NCI-H524 (cell line): ENCODE measurements around the gene GRM8.
"Not testable (repeated sequence)": the region's sequence is repeated elsewhere in the genome, so short reads cannot be mapped to it uniquely, and the experiment has no call there.

ENCODE experiments used
- DNase-seq, 2 experiments: peaks; one replicate each; lab custom pipeline; 2025; lab: John Stamatoyannopoulos, UW

The GRM8 gene

DNA sequence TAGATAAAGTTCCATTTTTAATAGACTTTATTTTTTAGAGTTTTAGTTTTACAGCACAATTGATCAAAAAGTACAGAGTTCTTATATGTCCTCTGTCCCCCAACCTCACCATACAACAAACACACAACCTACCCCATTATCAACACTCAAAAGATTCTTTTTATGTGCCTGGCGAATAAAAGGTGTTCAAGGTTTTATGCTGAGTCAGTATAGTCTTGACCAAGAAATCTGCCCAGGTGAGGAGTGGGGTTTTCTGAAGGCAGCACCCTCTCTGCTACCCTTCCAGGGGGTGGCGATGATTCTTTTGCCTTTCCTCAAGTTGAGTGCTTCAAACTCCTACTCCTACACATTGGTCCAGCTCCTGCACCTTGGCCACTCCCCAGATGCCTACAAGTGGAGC is 222.9 kb downstream of the GRM8 start:
- DNase-seq = no peak

DNA sequence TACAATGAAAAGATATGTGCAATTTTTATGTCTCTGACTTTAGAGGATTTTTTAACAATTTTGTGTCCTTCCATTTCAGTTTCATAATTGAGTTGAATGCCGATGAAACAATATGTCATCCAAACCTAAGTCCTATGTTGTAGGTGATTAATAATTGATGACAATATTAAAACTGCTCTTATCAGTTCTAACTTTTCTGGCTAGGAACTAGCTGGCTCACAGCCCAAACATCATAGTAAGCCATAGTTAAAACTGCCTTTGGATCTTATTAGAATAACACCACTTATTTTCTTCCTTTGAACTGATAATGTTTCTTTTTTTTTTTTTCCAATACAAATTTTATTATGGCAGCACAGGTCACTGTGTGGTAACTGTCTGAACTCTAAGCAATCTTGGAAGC is 230.9 kb downstream of the GRM8 start:
- no peak for DNase-seq

DNA sequence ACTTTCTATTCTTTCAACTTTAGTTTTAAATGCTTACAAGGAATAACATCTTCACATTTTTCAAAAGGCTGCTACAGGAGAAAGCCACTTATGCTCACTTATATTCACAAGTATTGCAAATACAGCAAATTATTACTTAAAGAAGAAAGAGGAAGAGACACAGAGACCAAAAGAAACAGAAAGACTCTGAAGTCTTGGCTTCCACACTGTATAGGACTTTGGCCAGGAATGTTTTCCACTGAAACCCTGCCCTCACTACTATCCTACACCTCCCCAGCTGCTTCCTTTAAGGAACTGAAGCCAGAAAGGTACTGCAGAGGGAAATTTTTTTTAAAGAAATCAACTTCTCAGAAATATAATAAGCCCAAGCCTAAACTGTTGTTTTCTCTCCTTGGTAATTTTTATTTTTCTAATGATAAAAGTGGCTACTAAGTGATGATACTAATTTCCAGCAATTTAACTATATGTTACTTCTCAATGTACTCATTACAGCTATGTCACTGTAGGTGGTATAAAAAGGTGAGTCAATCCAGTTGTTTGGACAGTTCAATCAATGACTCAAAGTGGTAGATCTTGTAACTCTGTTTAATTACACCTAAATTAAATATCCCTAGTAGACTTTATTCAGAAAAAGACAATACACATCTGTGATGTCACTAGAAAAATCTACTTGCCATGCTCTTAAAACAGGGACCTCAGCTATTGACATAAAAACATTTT is 231.6 kb downstream of the GRM8 start:
- DNase-seq = no peak

DNA sequence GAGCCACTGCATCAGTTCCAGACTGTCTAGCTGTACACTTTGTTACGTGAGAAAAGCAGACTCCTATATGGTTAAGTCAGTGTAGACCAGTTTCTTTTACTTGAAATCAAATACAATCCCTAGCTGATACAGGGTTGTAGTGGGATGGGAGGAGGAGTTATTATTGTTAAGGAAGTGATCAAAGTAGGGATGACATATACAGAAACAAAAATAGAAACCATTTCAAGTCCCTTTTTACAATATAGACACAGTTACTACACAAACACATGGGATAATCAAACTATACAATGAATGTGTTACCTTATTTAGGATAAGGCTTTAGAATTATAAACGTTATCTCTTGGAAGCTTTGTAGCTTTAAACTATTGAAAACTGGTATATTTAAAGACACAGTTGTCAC is 233.9 kb downstream of the GRM8 start:
- DNase-seq = no peak

DNA sequence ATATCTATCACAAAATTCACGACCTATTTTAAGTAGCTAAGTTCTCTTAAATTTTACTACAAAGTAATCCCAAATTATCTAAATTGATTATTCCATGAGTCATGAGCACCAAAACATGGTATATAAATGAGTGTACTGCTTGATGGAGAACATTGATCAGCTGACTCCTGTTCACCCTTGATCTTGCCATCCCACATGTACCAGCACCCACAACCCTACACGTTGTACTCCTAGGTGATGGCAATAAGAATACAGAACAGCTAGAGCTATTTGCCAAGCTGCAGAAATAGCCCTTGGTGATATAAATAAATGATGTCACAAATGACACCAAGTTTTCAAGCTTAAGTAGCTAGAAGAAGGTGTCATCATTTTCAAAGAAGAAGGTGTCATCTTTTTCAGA is 235.5 kb downstream of the GRM8 start:
- DNase-seq = no peak

DNA sequence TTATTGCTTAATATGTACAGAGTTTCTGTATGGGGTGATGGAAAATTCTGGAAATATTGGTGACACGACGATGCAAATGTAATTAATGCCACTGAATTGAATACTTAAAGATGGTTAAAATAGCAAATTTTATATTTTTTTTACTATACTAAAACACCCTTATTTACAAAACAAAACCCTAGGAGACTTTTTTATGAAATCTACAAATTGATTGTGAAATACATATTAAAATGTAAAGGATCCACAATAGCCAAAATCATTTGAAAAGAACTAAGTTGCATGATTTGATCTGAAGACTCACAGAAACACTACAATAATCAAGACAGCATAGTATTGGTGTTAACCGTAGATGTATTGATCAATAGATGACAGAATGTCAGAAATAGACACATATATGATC is 252.0 kb downstream of the GRM8 start:
- DNase-seq = no peak

DNA sequence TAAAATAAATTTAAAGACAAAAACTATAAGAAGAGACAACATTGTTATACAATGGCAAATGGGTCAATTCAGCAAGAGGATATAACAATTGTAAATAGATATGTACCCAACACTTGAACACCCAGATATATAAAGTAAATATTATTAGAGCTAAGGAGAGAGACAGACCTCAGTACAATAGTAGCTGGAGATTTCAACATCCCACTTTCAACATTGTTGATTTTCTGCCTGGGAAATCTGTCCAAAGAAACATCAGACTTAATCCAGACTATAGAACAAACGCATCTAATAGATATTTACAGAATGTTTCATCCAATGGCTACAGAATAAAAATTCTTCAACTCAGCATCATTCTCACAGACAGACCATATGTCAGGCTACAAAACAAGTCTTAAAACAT is 256.1 kb downstream of the GRM8 start:
- DNase-seq = no peak

DNA sequence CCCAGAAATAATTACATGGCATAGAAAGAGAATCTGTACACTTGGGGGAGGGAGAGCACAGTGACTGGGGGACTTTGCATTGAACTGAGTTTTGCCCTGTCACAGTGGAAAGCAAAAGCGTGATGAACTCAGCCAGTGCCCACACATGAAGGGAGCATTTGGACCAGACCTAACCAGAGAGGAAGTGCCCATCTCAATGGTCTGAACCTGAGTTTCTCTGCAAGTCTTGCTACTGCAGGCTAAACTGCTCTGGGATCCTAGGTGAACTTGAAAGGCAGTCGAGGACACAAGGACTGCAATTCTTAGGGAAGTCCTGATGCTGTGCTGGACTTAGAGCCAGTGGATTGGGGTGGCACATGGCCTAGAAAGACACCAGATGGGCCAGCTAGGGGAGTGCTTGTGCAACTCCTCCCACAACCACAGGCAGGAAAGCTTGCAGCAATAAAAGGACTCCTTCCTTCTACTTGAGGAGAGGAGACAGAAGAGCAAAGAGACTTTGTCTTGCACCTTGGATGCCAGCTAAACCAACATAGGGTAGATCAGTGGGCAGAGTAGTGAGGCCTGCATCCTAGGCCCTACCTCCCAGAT is 259.0 kb downstream of the GRM8 start:
- DNase-seq = peak; percentile 45 to 82

DNA sequence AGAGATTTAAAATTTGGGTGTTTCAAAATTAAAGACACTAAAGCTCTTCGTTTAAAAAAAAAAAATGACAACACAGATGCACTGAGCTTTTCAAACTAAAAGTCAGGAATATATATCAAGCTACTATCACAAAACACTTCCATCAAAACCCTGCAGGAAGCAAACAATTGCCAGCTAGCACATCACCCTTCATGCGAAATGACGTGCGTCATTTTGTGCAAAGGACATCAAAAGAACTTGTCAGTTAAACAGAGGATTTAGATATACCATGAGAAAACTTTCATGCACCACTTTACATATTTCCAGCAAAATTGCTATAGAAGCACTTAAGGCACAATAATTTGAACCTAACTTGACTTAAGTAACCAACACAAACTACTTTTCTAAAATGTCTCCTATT is 264.7 kb downstream of the GRM8 start:
- no peak for DNase-seq

DNA sequence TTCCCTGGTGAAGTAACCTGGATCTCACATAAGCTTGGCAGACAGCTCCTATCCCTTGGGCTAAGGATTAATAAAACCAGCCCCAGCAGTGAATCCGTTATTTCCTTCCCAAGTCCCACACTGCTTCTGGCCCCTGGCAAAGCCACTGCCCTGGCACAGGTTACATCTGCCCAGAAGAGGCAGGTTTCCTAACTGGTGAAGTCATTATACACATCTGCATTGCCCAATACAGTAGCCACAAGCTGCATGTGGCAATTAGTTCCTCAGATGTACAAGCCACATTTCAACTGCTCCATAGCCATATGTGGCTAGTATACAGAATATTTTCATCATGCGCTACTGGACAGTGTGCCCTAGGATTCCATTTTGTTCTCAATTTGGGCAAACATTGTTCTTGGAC is 273.0 kb downstream of the GRM8 start:
- no peak for DNase-seq

DNA sequence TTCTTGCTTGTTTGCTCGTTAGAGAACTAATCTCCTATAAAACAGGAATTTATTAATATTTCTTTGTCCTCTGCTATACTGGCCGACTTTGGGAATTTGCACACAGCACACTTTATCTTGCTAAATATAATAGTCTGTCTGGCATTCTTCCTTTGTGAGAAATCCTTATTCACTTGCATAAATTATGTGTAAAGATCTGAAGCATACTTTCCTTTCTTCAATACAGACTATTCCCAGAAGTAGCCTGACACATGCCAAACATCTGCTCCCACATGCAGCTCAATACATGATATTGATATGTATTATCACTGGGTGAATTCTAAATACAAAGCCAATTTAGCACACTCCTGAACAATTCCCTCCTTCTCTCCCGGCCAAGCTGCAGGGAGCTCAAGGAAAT is 273.9 kb downstream of the GRM8 start:
- DNase-seq = no peak

DNA sequence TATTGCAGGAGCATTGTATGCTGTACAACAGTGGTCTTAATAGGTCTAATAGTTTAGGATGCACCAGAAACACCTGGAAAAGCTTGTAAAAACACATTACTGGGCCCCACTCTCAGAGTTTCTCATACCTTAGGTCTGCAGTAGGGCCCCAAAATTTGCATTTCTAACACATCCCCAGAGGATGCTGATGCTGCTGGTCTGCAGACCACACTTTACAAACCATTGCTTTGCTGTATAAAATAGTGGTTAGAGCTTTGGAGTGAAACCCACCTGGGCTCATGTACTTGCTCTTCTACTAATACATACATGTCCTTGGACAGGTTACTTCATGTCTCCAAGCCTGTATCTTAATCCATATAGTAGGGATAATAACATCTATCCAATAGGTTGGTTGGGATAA is 279.7 kb downstream of the GRM8 start:
- no peak for DNase-seq

DNA sequence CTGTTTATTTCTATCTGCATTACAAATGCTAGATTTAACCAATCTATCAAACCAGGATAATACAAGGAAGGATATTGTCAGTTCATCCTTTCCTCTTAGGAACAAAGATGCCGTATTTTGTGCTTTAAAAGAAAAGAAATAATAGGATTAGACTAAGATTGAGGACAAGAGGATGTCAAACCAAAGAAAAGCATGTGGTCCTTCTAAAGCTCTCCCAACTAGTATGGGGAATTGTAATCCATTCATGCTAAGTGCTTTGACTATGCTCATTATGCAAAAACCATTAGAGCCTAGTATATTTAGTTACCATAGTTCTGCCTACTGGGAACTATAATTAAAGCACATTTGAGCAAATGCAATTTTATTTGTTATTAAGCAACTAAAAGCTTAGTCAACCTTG is 280.2 kb downstream of the GRM8 start:
- peak in 1 of 2 experiments; percentile 80 for DNase-seq

DNA sequence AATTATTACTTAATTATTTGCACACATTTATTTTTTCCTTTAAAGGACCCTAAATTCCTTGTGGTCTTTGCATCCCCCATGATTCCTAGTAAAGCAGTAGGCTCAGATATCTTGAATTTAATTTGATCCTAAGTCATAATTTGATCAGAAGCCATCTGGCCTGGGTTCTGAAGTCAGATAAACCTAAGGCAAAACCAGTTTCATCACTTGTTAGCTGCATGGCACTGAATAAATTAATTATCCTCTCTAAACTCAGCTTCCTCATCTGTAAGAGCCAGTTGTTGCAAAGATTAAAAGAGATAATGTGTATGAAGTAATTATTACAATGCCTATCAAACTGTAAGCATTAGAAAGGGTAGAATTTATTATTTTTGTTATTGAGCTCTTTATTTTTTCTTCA is 293.1 kb downstream of the GRM8 start:
- DNase-seq = peak in 1 of 2 experiments; percentile 80

DNA sequence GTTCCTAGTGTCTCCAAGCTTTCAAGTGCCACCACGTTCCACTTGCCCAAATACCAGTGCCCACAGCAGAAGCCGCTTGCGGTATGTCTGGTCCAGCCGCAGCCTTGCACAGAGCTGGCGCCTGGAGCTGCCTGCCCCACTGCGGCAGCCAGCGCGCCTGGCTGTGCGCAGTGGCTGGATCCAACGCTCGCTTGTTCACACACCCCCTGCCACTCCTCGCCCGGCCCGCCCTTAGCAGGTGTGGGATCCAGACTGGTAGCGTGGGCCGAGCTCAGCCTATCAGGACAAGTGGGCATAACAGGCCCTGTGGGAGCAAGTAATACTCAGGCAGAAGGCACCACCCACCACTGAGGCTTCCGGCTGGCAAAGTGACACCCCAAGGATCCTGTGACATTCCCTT is 294.4 kb downstream of the GRM8 start:
- no peak for DNase-seq

DNA sequence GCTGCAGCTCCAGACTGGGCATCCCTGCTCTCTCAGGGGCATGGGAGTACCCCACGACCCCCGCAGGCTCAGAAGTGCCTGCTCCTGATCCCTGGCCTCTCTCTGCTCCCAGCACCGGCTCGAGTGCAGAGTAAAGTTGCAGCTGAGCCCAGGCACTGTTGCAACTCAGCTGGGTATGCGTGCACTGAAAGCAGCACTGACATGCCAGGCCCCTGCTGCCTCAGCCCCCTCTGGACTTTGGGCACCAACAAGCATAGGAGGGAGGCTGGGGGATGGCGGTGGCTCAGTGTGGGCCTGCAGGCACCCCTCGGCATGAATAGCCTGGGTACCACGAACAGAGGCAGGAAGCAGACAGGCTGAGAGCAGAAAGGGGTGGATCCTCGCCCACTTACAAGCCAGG is 295.3 kb downstream of the GRM8 start:
- no peak for DNase-seq

DNA sequence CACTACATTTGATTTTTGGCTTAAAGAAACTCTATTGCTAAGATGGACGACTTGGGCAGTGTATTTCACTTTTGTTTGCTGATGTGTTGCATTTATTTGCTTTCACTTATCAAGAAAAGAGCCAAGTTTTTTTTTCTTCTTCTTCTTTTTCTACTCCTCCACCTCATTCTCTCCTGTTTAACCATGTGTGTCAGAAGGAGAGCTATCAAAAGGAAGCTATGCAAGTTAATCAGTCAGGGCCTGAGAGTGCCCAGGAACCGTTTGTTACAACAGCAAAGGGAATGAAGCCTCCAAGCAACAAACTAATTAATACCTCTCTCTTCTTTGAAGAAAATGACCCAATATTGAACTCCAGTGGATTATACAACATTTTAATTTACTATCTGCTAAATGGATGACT is 299.3 kb downstream of the GRM8 start:
- DNase-seq = no peak

DNA sequence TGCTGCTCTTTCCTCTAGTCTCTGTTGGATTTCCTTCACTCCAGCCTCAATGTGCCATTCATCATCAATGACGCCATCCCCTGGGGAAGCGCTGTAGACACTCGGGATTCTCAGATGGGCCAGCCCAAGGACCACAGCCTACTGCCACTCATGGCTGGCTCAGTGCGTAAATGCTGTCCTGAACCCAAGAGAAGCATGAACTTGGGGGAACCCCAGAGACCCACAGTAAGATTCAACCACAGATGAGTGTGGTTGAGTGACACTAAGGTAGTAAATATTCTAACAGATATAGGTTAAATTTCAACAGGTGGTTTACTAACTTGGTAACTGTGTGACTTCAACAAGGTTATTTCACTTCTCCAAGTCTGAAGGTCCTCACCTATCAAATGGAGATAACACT is 304.1 kb downstream of the GRM8 start:
- DNase-seq = no peak

DNA sequence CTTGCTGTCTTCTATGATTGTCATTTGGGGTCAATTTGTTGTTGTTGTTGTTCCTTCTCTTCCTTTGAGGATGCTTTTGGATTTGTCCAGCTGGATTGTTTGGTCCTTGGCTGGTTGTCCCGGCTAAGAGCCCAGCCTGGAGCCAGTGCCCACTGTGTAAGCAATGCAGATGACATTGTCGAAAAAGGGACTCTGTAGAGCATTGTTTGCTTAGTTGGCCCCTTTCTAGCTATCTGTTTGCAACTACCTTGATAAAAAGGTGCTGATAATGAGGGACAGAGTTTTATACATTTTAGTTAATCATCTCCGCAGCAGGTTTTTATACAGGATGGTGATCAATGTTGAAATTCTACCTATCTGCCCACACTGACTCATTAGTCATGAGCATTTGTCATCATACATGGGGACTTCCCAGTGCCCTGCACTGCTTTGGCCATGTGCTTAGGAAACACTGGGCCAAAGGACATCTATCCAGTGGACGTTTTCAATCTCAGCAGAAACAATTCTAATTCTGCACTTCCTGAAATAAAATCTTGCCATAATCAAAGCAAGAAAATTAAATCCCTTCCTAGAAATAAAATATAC is 311.9 kb downstream of the GRM8 start:
- no peak for DNase-seq

DNA sequence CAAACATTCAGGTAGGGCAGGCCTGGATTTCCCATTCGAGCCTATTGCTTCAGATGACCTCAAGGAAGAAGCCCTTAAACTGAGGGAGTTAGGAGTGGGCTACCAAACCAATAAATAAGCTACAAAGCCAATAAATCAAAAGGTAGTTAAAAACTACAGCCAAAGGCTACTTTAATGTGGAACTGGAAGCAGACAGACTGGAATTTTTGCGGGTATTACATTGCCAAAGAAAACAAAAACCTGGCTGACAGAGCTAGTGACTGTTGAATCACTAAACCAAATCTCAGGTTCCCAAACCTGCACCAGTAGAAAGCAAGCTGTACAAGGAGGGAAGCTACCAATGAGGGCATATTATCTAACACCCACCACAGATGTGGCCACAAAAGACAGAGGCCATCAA is 315.6 kb downstream of the GRM8 start:
- no peak for DNase-seq

DNA sequence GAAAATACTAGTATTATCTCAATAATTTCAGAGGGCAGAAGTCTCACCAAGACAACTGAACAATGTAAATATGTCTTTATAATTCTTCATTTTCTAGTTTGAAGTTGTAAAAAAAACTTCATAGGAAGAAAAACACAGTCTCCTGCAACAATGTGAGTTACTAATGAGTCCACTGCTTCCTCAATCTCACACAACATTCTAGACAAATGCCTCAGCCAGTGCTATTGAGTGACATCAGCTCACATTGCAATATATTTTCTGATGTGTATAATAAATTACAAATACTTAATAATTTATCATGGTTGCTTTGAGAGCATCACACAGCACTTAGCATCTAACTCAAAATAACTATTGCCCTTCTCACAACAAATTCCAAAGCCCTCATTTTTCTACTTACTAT is 321.2 kb downstream of the GRM8 start:
- no peak for DNase-seq

DNA sequence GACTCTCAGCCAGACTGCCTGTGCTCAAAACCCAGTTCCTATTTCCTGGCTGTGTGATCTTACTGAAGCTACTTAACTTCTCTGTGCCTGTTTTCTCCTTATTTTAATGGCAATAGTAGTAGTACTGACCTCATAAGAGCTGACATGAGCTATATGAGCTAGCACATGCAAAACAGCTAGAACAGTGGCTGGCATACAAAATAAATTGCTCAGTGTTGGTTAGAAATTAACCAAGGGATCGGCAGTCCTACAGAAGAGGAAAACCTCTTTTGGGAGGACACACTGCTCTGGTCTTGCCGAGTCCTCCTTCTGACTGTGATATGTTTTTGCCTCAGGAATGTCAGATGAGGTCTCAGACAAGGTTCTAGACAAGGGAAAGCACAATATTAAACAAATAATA is 322.6 kb downstream of the GRM8 start:
- DNase-seq = no peak

DNA sequence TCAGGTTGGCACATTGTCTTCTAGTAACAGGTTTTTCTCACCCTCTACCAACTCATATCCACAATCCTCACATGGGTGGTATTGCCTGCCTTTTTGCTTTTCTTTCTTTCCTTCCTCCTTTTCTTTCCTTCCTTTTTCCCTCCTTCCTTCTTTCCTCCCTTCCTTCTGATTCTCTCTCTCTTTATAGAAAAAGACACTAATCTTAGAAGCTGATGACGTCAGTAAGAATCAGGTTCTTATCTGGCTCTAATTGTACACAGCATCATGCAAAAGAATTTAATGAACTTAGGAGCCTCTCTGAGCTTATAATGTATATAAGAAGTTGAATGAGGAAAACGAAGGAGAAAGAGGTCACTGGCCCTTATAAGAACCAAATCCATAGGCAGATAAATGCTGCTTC is 328.3 kb downstream of the GRM8 start:
- DNase-seq = no peak

DNA sequence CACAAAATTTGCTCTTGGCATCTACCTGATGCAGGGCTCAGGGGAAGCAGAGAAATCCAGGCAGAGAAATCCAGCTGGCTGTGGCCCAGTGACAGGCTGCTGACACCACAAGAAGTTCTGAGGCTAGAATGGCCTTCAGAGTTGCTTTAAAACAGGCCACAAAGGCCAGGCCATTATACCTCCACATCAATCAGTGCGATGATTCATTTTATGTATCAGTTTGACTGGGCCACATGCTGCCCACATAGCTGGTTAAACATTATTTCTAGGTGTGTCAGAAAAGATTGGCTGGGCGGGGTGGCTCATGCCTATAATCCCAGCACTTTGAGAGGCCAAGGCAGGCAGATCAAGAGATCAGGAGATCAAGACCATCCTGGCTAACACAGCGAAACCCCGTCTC is 341.1 kb downstream of the GRM8 start:
- DNase-seq = not testable (repeated sequence)
